Activated CD4-positive, alpha-beta T cell treated with anti-CD3 and anti-CD28 coated beads for 36 hours (primary cell): Measurements from ENCODE around the gene SLC12A5. TPM values are rescaled to one million over a fixed set of nuclear protein-coding genes. Genes with fewer than 3 reads are reported as not detected.

Source experiments
- ATAC-seq: fragments of 200-7000 bp; cut with Tn5 transposase; one replicate; pipeline ENCODE4 v1.10.0; 2021; ENCODE audit warnings: mild to moderate bottlenecking, moderate library complexity
- CTCF ChIA-PET: fragments of 350-600 bp; sonication (Branson Sonifier 250); formaldehyde crosslinking; loops from one replicate; lab custom pipeline; 2021; ENCODE audit warnings: antibody characterized with exemption; lab: Charles Lee
- POLR2A ChIA-PET: fragments of 350-600 bp; sonication (Branson Sonifier 250); formaldehyde crosslinking; loops from one replicate; lab custom pipeline; 2021; ENCODE audit warnings: antibody characterized with exemption, inconsistent platforms; lab: Charles Lee
- DNase-seq: peaks from one replicate; pipeline ENCODE4 v3.0.0-alpha.2; 2020
- H3K27ac Mint-ChIP-seq: one replicate; pipeline ENCODE4 v1.8.0; 2021; ENCODE audit warnings: mixed read lengths
- H3K27me3 Mint-ChIP-seq: one replicate; pipeline ENCODE4 v1.8.0; 2021; ENCODE audit warnings: mixed read lengths
- H3K36me3 Mint-ChIP-seq: one replicate; pipeline ENCODE4 v1.8.0; 2021; ENCODE audit warnings: low read depth, mixed read lengths
- H3K4me1 Mint-ChIP-seq: one replicate; pipeline ENCODE4 v1.8.0; 2021; ENCODE audit warnings: mixed read lengths
- H3K4me3 Mint-ChIP-seq: one replicate; pipeline ENCODE4 v1.8.0; 2021; ENCODE audit warnings: mild to moderate bottlenecking, moderate library complexity, mixed read lengths
- H3K9me3 Mint-ChIP-seq: one replicate; pipeline ENCODE4 v1.8.0; 2021; ENCODE audit warnings: low read depth, mixed read lengths
- intact Hi-C, 2 experiments: fragments of 100-400 bp; cut with DNase I in 1 of 2; cut with micrococcal nuclease in 1 of 2; formaldehyde crosslinking; loops; one replicate each; pipeline versions ENCODE4 v1.14.2 to v1.15.1; 2022 to 2024; cut with DNase I, micrococcal nuclease
- total RNA-seq, 2 experiments: library from RNA; stranded (reverse); gene quantifications; one replicate each; pipeline ENCODE4 v1.2.3, GENCODE V29; 2021

The SLC12A5 gene
- total RNA-seq, 2 experiments from 2014 or later = 0.49 to 0.73 TPM

DNA sequence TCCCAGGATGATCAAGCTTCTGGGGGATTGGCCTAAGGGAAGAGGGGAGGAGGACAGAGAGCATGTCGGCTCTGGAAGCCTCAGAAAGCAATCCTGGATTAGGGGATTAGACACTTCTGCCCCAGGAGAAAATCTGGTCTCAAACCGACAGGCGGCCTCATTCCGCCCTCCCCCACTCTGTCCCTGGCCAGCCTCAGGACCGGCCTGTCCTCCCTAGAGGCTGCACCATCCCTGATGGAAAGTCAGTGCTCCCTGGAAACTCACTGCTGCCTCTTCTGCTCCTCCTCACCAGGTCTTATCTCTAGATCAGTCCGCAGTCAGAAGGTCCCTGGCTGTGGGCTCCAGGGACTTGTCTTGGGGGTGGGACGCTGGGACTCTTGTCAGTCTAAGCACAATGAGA, 905 bp upstream of the SLC12A5 start:
- ChIA-PET POLR2A (no interaction called here), CTCF (interaction anchor here (1.5 kb wide), 1 partner anchor 147 kb away, joined by 3 read pairs; no protein-coding TSS in a partner anchor)
- Mint-ChIP-seq H3K36me3 (no peaks in the 10 kb centered on the region), H3K27me3 (peaks cover 49% of the 10 kb centered on the region), H3K4me1 (peaks cover 2% of the 10 kb centered on the region), H3K9me3 (no peaks in the 10 kb centered on the region), H3K4me3 (no peak overlapping the region), H3K27ac (no peak overlapping the region)
- no peak for DNase-seq
- intact Hi-C loops = no loop called here
- ATAC-seq = no peak

DNA sequence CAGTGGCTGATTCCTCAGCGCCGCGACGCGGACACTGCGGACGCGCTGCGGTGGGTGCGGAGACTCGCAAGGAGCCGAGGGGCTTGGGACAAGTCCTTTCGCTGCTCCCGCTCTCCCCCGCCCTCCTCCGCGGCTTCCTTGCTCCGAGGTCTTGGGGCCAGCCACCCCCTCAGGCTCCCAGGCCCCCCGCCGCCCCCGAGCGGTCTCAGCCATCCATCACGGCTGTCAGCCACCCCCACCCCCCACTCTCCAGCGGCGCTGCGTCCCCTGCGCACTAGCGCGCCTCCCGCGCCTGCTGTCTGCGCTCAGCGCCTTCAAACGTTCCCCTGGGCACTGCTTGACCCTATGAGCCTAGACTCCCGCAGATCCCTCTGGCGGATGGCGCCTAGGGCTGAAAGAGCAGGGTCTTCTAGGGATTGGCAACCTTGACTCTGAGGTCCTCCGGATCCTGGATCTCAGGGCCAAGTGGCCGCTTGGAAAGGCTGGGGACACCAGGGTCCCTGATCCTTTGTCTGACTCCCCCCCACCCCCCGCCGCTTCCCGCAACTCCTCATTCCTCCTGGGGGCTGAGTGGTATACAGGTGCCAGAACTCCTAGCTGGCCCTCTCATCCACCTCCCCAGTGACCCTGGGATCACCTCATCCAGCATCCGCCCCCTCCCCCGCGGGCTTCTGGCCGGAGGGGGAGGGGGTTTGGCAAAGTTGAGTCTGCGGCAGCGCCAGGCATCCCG, 1.4 kb downstream of the SLC12A5 start:
- intact Hi-C loops = loop anchor here in 1 of 2 experiments (2.0 kb wide), 1 partner anchor 26 kb away; no protein-coding TSS in a partner anchor
- DNase-seq = no peak
- CTCF ChIA-PET = no interaction called here
- H3K27me3 Mint-ChIP-seq = peaks cover 54% of the 10 kb centered on the region
- H3K9me3 Mint-ChIP-seq = no peaks in the 10 kb centered on the region
- H3K27ac Mint-ChIP-seq = no peak overlapping the region
- H3K4me3 Mint-ChIP-seq = no peak overlapping the region
- no peaks in the 10 kb centered on the region for H3K4me1 Mint-ChIP-seq
- H3K36me3 Mint-ChIP-seq = no peaks in the 10 kb centered on the region
- POLR2A ChIA-PET = no interaction called here
- ATAC-seq = no peak

DNA sequence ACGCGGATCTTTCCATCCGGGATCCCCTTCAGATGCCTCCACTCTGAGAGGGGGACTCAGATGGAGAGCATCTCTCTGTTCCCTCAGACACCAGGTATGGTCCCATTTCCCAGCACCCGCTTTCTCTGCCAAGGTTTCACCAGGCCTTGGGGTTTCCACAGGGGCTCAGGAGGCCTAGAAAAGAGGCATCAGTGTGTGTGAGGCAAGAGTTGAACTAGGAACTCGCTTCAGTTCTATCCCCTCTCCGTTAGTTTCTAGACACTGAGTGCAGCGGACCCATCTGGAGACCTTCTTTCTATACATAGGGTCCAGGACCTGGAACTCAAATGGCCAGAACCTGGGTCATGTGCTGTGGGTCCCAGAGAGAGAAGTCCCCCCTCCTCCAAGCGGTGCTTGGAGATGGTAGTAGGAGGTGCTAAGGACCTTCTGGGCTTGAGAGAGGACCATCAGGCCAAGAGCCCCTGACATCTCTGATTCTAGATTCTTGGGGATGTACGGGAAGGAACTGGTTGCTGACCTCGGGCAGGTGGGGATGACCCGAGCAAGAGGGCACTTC, 2.1 kb downstream of the SLC12A5 start:
- Mint-ChIP-seq H3K4me1 (no peaks in the 10 kb centered on the region), H3K27me3 (peaks cover 52% of the 10 kb centered on the region), H3K36me3 (no peaks in the 10 kb centered on the region), H3K4me3 (no peak overlapping the region), H3K27ac (no peak overlapping the region), H3K9me3 (no peaks in the 10 kb centered on the region)
- intact Hi-C loops = loop anchor here in 1 of 2 experiments (2.0 kb wide), 1 partner anchor 26 kb away; no protein-coding TSS in a partner anchor
- no peak for ATAC-seq
- DNase-seq = no peak
- CTCF ChIA-PET = interaction anchor here (2.1 kb wide), 1 partner anchor 17 kb away, joined by 10 read pairs; no protein-coding TSS in a partner anchor
- POLR2A ChIA-PET = no interaction called here

DNA sequence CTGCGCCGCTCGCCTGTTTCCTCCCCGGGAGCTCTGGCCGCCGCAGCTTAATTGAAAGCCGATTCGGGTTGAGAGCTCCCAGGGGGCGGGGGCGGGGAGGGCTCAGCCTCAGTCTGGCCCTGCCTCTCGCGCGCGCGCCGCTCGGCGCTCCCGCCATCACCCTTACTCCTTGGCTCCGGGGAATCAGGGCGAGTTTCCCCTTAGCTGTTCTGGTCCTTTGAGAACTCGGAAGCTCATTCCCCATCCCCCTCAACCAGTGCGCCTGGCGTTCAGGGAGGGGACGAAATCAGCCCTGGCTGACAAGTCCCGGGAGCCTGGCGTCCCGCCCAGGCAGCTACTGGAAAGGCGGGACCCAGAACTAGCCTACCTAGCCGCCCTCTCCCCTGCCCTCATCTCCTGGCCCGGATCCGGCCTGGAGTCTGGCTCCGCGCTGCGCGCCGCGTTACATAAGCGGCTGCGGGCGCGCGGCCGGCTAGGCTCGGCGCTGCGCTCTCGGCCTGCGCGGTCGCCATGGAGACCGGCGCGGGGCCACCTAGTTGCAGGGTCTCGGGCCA, 2.8 kb downstream of the SLC12A5 start:
- Mint-ChIP-seq H3K4me1 (no peaks in the 10 kb centered on the region), H3K4me3 (no peak overlapping the region), H3K9me3 (no peaks in the 10 kb centered on the region), H3K27ac (no peak overlapping the region), H3K36me3 (no peaks in the 10 kb centered on the region), H3K27me3 (peaks cover 49% of the 10 kb centered on the region)
- no peak for ATAC-seq
- POLR2A ChIA-PET = no interaction called here
- CTCF ChIA-PET = interaction anchor here (0.8 to 2.1 kb wide), 3 partner anchors 9 to 278 kb away, joined by 3 to 10 read pairs (median 3); no protein-coding TSS in a partner anchor
- intact Hi-C loops = loop anchor here in 1 of 2 experiments (2.0 kb wide), 1 partner anchor 25 kb away; no protein-coding TSS in a partner anchor
- peak; percentile 24 for DNase-seq

DNA sequence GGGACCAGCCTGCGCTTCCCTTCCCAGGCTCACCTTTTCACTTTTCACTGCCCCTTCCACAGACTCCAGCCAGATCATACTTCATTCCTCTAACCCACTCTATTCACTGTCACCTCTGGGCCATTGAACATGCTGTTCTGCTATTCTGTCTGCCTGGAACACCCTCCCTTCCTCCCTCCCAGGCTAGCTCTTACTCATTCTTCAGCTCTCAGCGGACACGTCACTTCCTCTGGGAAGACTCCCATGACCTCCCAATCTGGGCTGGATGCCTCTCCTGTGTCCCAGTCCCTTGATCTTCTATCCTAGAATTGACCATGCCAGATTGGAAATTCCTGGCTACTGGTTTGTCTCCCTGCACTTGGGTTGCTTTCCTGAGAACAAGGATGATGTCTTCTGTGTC, 5.0 kb downstream of the SLC12A5 start:
- Mint-ChIP-seq H3K36me3 (no peaks in the 10 kb centered on the region), H3K4me3 (no peak overlapping the region), H3K4me1 (no peaks in the 10 kb centered on the region), H3K9me3 (no peaks in the 10 kb centered on the region), H3K27ac (no peak overlapping the region), H3K27me3 (peaks cover 48% of the 10 kb centered on the region)
- POLR2A ChIA-PET = no interaction called here
- DNase-seq = no peak
- CTCF ChIA-PET = no interaction called here
- intact Hi-C loops = no loop called here
- ATAC-seq = no peak

DNA sequence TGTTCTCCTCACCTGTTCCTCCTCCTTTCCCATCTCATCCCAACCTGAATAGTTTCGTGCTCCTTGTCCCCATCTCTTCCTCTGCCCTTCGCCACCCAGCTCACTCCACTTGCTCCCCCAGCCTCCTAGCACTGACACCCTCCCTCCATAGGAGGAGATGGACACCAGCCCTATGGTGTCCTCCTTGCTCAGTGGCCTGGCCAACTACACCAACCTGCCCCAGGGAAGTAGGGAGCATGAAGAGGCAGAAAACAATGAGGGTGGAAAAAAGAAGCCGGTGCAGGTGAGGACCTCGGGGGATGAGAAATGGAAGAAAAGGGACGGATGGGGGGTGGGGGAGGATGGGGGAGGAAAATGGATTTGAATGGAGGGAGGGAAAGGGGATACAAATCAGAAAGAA, 6.2 kb downstream of the SLC12A5 start:
- DNase-seq (no peak), ATAC-seq (no peak)
- Mint-ChIP-seq H3K4me1 (no peaks in the 10 kb centered on the region), H3K4me3 (no peak overlapping the region), H3K36me3 (no peaks in the 10 kb centered on the region), H3K27ac (no peak overlapping the region), H3K27me3 (peaks cover 40% of the 10 kb centered on the region), H3K9me3 (no peaks in the 10 kb centered on the region)
- ChIA-PET POLR2A (no interaction called here), CTCF (no interaction called here)
- intact Hi-C loops = no loop called here

DNA sequence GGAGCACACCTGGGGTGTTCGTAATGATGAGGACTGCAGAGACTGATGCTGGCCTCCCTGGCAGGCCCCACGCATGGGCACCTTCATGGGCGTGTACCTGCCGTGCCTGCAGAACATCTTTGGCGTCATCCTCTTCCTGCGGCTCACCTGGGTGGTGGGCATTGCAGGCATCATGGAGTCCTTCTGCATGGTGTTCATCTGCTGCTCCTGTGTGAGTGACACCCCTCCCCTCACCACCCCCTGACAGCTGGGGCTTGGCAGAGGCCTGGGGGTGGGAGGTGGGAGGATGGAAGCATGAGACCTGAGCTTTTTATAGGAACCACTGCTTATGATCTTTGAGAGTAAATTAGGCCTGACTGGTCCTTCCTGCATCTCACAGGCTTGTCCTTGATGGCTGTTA, 6.7 kb downstream of the SLC12A5 start:
- H3K4me1 Mint-ChIP-seq = no peaks in the 10 kb centered on the region
- POLR2A ChIA-PET = no interaction called here
- CTCF ChIA-PET = no interaction called here
- H3K4me3 Mint-ChIP-seq = no peak overlapping the region
- intact Hi-C loops = no loop called here
- no peak overlapping the region for H3K27ac Mint-ChIP-seq
- ATAC-seq (no peak), DNase-seq (no peak)
- peaks cover 40% of the 10 kb centered on the region for H3K27me3 Mint-ChIP-seq
- no peaks in the 10 kb centered on the region for H3K36me3 Mint-ChIP-seq
- no peaks in the 10 kb centered on the region for H3K9me3 Mint-ChIP-seq

DNA sequence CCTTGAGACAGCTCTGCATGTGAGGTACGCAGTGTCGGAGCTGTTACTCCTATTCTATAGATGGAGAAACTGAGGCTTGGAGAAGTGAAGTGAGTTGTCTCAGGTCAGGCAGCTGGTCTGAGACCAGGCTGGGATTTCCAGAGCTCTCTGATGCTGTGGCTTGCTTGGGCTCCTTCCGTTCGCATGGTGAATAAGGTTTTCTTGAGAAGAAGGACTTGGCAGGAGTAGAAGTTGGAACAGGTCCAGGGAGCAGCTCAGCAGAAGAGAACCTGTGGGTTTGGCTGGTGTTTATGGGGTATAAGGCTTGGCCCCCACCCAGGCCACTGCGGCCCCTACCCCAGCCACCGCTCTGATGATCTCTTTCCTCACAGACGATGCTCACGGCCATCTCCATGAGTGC, 7.4 kb downstream of the SLC12A5 start:
- intact Hi-C loops = no loop called here
- no peak for ATAC-seq
- POLR2A ChIA-PET = no interaction called here
- H3K9me3 Mint-ChIP-seq = no peaks in the 10 kb centered on the region
- CTCF ChIA-PET = no interaction called here
- no peaks in the 10 kb centered on the region for H3K36me3 Mint-ChIP-seq
- no peak overlapping the region for H3K4me3 Mint-ChIP-seq
- H3K4me1 Mint-ChIP-seq = no peaks in the 10 kb centered on the region
- DNase-seq = no peak
- H3K27ac Mint-ChIP-seq = no peak overlapping the region
- peaks cover 37% of the 10 kb centered on the region for H3K27me3 Mint-ChIP-seq

DNA sequence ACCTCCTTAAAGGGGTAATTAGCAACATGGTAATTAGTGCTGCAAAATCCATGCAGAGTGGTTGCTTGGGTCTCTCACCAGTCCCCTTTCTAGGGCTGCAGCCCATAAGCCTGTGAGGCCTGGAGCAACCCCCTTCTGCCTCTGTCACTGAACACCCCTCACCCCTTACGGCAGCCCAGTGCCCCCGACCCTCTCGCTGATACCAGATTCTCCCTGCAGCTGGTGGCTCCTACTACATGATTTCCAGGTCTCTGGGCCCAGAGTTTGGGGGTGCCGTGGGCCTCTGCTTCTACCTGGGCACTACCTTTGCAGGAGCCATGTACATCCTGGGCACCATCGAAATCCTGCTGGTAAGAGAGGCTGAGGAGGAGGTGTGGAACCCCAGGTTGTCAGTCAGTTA, 8.0 kb downstream of the SLC12A5 start:
- Mint-ChIP-seq H3K9me3 (no peaks in the 10 kb centered on the region), H3K4me1 (no peaks in the 10 kb centered on the region), H3K27me3 (peaks cover 43% of the 10 kb centered on the region), H3K27ac (no peak overlapping the region), H3K36me3 (no peaks in the 10 kb centered on the region), H3K4me3 (no peak overlapping the region)
- intact Hi-C loops = no loop called here
- no peak for ATAC-seq
- no peak for DNase-seq
- ChIA-PET POLR2A (no interaction called here), CTCF (interaction anchor here (0.5 kb wide), 1 partner anchor 16 kb away, joined by 3 read pairs; no protein-coding TSS in a partner anchor)

DNA sequence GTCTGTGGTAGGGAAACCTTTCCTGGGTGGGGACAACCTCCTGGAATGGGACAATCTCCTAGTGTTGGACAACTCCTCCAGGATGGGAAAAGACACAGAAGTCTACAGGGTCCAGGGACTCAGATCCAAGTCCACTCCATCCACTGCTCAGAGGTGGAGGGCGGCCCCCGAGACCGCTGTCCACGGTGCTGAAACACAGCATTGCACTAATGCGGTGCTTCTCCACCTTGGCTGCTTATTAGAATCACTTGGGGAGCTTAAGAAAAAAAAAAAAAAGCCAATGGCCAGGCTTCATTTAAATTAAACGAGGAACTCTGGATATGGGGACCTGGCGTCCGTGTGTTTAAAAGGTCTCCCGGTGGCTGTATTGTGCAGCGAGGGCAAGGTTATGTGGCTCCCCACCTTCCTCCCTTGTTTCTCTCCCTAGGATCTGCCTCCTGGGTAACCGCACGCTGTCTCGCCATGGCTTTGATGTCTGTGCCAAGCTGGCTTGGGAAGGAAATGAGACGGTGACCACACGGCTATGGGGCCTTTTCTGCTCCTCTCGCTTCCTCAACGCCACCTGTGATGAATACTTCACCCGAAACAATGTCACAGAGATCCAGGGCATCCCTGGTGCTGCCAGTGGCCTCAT, 12.0 kb downstream of the SLC12A5 start:
- ATAC-seq = peak; percentile 58
- intact Hi-C loops = no loop called here
- Mint-ChIP-seq H3K27me3 (peaks cover 29% of the 10 kb centered on the region), H3K27ac (no peak overlapping the region), H3K4me3 (no peak overlapping the region), H3K36me3 (no peaks in the 10 kb centered on the region), H3K4me1 (no peaks in the 10 kb centered on the region), H3K9me3 (no peaks in the 10 kb centered on the region)
- peak; percentile 76 for DNase-seq
- CTCF ChIA-PET = interaction anchor here (1.0 kb wide), 1 partner anchor 10 kb away, joined by 3 read pairs; no protein-coding TSS in a partner anchor
- POLR2A ChIA-PET = no interaction called here

DNA sequence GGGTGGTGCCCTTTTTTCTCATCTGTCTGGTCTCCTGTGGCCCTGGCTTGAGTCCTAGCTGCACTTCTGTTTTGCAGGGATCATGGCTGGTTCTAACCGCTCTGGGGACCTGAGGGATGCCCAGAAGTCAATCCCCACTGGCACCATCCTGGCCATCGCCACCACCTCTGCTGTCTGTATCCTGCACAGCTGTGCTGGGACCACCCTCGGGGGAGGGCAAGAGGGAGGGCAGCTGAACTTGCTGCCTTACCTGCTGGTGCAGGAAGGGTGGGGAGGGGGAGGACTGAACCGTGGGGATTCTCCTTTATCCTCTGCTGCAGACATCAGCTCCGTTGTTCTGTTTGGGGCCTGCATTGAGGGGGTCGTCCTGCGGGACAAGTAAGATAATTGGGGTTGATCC, 14.5 kb downstream of the SLC12A5 start:
- DNase-seq (no peak), ATAC-seq (no peak)
- no peaks in the 10 kb centered on the region for H3K4me1 Mint-ChIP-seq
- H3K27me3 Mint-ChIP-seq = peaks cover 33% of the 10 kb centered on the region
- ChIA-PET CTCF (interaction anchor here (1.2 kb wide), 1 partner anchor 21 kb away, joined by 4 read pairs; no protein-coding TSS in a partner anchor), POLR2A (no interaction called here)
- no peak overlapping the region for H3K27ac Mint-ChIP-seq
- no peak overlapping the region for H3K4me3 Mint-ChIP-seq
- H3K36me3 Mint-ChIP-seq = no peaks in the 10 kb centered on the region
- intact Hi-C loops = no loop called here
- no peaks in the 10 kb centered on the region for H3K9me3 Mint-ChIP-seq
